ENCODE results near the gene RTN1.

The RTN1 gene

DNA sequence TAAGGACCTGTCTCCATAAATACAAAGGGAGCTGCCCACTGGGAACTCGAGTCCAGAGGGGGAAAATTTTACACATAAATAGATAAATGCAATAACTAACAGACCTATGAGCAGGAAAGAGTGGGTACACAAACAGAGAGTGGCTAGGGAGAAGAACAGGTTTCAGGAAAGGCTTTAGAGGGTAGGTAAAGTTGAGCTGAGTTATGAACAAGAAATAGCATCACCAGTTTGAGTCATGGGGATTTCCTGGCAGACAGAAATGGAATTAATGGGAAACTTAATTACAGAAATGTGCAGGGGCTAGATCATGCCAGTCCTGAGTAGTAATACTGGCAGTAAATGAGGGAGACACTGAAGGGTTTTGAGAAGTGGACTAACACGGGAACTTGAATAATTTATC is 236.0 kb downstream of the RTN1 start:
- Histone ChIP-seq H3K36me3 (ENCODE audit: control insufficient read depth, insufficient read depth, low read length) (no peaks in the 10 kb centered on the region), H3K9ac (ENCODE audit: low read length) (no peak overlapping the region), H3K4me1 (ENCODE audit: control insufficient read depth, insufficient read depth, low read length) (no peaks in the 10 kb centered on the region), H3K27me3 (ENCODE audit: control insufficient read depth, insufficient read depth, low read length) (peaks cover 13% of the 10 kb centered on the region), H3K4me3 (ENCODE audit: low read length) (no peak overlapping the region), H3K9me3 (ENCODE audit: control insufficient read depth, low read length) (no peaks in the 10 kb centered on the region)

- Histone ChIP-seq H3K36me3 (ENCODE audit: control insufficient read depth, insufficient read depth, low read length) (no peaks in the 10 kb centered on the region), H3K9me3 (ENCODE audit: control insufficient read depth, low read length) (no peaks in the 10 kb centered on the region), H3K27me3 (ENCODE audit: control insufficient read depth, insufficient read depth, low read length) (peaks cover 19% of the 10 kb centered on the region), H3K4me3 (ENCODE audit: low read length) (no peak overlapping the region), H3K9ac (ENCODE audit: low read length) (no peak overlapping the region), H3K4me1 (ENCODE audit: control insufficient read depth, insufficient read depth, low read length) (no peaks in the 10 kb centered on the region)
These were observed 237.1 kb downstream of the RTN1 start for GRCh38 chr14:59633486-59633885.

DNA sequence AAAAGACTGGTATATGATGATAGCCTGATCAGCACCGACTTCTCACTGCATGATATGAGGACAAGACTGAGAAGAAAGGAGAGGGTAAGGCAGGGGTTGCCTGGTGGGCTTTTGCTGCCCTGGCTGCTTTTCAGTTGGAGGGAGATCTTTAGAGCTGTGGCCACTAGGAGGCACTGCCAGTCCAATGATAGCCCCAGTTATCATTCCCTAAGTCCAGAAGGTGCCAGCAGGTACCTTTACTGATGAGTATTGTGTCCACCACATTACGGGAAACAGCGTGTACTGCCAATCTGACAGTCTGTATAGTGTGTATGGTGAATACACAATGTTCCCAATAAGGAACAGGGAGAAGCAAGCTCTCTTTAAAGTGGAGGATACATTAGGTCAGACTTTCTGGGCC is 238.2 kb downstream of the RTN1 start:
- Histone ChIP-seq H3K9ac (ENCODE audit: low read length) (no peak overlapping the region), H3K4me3 (ENCODE audit: low read length) (no peak overlapping the region), H3K4me1 (ENCODE audit: control insufficient read depth, insufficient read depth, low read length) (no peaks in the 10 kb centered on the region), H3K9me3 (ENCODE audit: control insufficient read depth, low read length) (no peaks in the 10 kb centered on the region), H3K36me3 (ENCODE audit: control insufficient read depth, insufficient read depth, low read length) (no peaks in the 10 kb centered on the region), H3K27me3 (ENCODE audit: control insufficient read depth, insufficient read depth, low read length) (peaks cover 19% of the 10 kb centered on the region)

- Histone ChIP-seq H3K4me1 (ENCODE audit: control insufficient read depth, insufficient read depth, low read length) (no peaks in the 10 kb centered on the region), H3K27me3 (ENCODE audit: control insufficient read depth, insufficient read depth, low read length) (peaks cover 19% of the 10 kb centered on the region), H3K9me3 (ENCODE audit: control insufficient read depth, low read length) (no peaks in the 10 kb centered on the region), H3K9ac (ENCODE audit: low read length) (no peak overlapping the region), H3K4me3 (ENCODE audit: low read length) (no peak overlapping the region), H3K36me3 (ENCODE audit: control insufficient read depth, insufficient read depth, low read length) (no peaks in the 10 kb centered on the region)
These were observed 239.3 kb downstream of the RTN1 start for GRCh38 chr14:59631237-59631636.

GRCh38 chr14:59630288-59630963 is 240.2 kb downstream of the RTN1 start:
- Histone ChIP-seq H3K4me1 (ENCODE audit: control insufficient read depth, insufficient read depth, low read length) (no peaks in the 10 kb centered on the region), H3K27me3 (ENCODE audit: control insufficient read depth, insufficient read depth, low read length) (peaks cover 19% of the 10 kb centered on the region), H3K36me3 (ENCODE audit: control insufficient read depth, insufficient read depth, low read length) (no peaks in the 10 kb centered on the region), H3K9me3 (ENCODE audit: control insufficient read depth, low read length) (no peaks in the 10 kb centered on the region), H3K4me3 (ENCODE audit: low read length) (no peak overlapping the region), H3K9ac (ENCODE audit: low read length) (no peak overlapping the region)

GRCh38 chr14:59629444-59630287 is 240.9 kb downstream of the RTN1 start:
- Histone ChIP-seq H3K9ac (ENCODE audit: low read length) (no peak overlapping the region), H3K27me3 (ENCODE audit: control insufficient read depth, insufficient read depth, low read length) (peaks cover 19% of the 10 kb centered on the region), H3K9me3 (ENCODE audit: control insufficient read depth, low read length) (no peaks in the 10 kb centered on the region), H3K36me3 (ENCODE audit: control insufficient read depth, insufficient read depth, low read length) (no peaks in the 10 kb centered on the region), H3K4me3 (ENCODE audit: low read length) (no peak overlapping the region), H3K4me1 (ENCODE audit: control insufficient read depth, insufficient read depth, low read length) (no peaks in the 10 kb centered on the region)

GRCh38 chr14:59627011-59627520 is 243.5 kb downstream of the RTN1 start:
- Histone ChIP-seq H3K9me3 (ENCODE audit: control insufficient read depth, low read length) (no peaks in the 10 kb centered on the region), H3K36me3 (ENCODE audit: control insufficient read depth, insufficient read depth, low read length) (no peaks in the 10 kb centered on the region), H3K9ac (ENCODE audit: low read length) (no peak overlapping the region), H3K4me1 (ENCODE audit: control insufficient read depth, insufficient read depth, low read length) (no peaks in the 10 kb centered on the region), H3K4me3 (ENCODE audit: low read length) (no peak overlapping the region), H3K27me3 (ENCODE audit: control insufficient read depth, insufficient read depth, low read length) (peaks cover 19% of the 10 kb centered on the region)

GRCh38 chr14:59622631-59623030 is 247.9 kb downstream of the RTN1 start:
- no peak overlapping the region for H3K4me3 ChIP-seq (ENCODE audit: low read length)
- no peaks in the 10 kb centered on the region for H3K9me3 ChIP-seq (ENCODE audit: control insufficient read depth, low read length)
- H3K4me1 ChIP-seq (ENCODE audit: control insufficient read depth, insufficient read depth, low read length), result no peaks in the 10 kb centered on the region
- no peak overlapping the region for H3K9ac ChIP-seq (ENCODE audit: low read length)
- no peaks in the 10 kb centered on the region for H3K36me3 ChIP-seq (ENCODE audit: control insufficient read depth, insufficient read depth, low read length)
- H3K27me3 ChIP-seq (ENCODE audit: control insufficient read depth, insufficient read depth, low read length), result no peaks in the 10 kb centered on the region

- H3K36me3 ChIP-seq (ENCODE audit: control insufficient read depth, insufficient read depth, low read length), result no peaks in the 10 kb centered on the region
- no peaks in the 10 kb centered on the region for H3K27me3 ChIP-seq (ENCODE audit: control insufficient read depth, insufficient read depth, low read length)
- no peaks in the 10 kb centered on the region for H3K4me1 ChIP-seq (ENCODE audit: control insufficient read depth, insufficient read depth, low read length)
- H3K9ac ChIP-seq (ENCODE audit: low read length), result no peak overlapping the region
- no peaks in the 10 kb centered on the region for H3K9me3 ChIP-seq (ENCODE audit: control insufficient read depth, low read length)
- no peak overlapping the region for H3K4me3 ChIP-seq (ENCODE audit: low read length)
These were observed 251.5 kb downstream of the RTN1 start for GRCh38 chr14:59619061-59619460.

DNA sequence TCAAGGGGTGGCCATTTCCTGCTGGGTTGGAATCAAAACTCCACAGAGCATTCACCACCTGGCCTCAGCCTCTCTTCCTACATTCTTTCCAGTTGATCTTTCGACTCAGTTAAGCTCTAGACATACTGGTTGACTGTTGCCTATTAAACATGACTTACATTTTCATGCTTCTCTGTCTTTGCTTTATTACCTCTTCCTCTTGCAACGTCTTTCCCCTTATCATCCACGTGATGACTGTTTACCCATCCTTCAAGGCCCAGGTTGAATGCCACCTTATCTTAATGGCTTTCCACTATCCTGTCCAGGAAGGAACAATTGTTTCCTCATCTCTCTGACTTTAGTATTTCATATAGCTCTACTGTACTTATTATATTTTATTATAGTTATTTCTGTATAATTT is 269.5 kb downstream of the RTN1 start:
- Histone ChIP-seq H3K4me3 (ENCODE audit: low read length) (no peak overlapping the region), H3K9me3 (ENCODE audit: control insufficient read depth, low read length) (no peaks in the 10 kb centered on the region), H3K36me3 (ENCODE audit: control insufficient read depth, insufficient read depth, low read length) (no peaks in the 10 kb centered on the region), H3K4me1 (ENCODE audit: control insufficient read depth, insufficient read depth, low read length) (no peaks in the 10 kb centered on the region), H3K9ac (ENCODE audit: low read length) (no peak overlapping the region), H3K27me3 (ENCODE audit: control insufficient read depth, insufficient read depth, low read length) (no peaks in the 10 kb centered on the region)

DNA sequence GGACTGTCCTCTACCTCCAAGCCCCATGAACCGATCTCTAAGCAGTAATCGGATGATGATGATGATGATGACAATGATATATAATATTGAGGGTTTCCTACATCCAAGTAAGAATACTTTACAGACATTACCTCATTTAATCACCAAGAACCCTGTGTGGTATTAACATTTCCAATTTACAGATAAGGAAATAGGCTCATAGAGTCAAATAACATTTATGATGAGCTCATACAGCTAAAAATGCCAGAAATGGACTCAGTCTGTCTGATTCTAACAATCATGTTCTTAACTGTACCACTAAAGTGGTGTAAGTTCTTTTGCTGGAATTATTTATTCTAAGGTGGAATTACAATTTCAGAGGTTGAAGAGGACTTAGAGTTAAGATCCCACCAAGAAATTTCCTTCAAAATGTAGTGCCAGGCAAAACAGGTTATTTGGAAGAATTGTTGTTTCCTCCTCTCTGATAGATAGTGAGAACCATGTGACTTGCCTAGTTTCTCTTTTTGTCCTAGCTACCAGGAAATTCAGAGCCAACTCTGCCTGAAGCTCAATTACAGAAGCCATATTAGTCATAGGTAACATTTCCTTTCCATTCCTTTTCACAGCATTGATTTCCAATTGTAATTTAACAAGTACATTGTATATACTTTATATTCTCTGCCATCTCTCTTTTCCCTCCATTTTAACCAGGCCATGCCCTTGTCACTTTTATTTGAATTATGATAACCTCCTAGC is 270.2 kb downstream of the RTN1 start:
- Histone ChIP-seq H3K4me3 (ENCODE audit: low read length) (no peak overlapping the region), H3K9ac (ENCODE audit: low read length) (no peak overlapping the region), H3K36me3 (ENCODE audit: control insufficient read depth, insufficient read depth, low read length) (no peaks in the 10 kb centered on the region), H3K4me1 (ENCODE audit: control insufficient read depth, insufficient read depth, low read length) (no peaks in the 10 kb centered on the region), H3K9me3 (ENCODE audit: control insufficient read depth, low read length) (no peaks in the 10 kb centered on the region), H3K27me3 (ENCODE audit: control insufficient read depth, insufficient read depth, low read length) (no peaks in the 10 kb centered on the region)

DNA sequence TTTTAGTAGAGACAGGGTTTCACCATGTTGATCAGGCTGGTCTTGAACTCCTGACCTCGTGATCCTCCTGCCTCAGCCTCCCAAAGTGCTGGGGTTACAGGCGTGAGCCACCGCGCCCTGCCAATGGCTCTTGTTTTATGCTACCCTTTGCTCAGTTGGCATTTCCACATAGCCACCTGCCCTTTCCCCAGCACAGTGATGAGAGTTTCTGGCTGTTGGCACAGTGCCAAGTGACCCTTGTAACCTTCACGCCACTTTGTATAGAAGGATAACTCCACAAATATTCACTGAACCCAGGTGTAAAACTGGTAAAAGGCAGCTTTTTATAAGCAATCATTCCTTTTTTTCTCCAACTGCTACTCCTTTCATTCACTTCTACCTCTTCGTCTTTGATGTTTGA is 275.5 kb downstream of the RTN1 start:
- H3K9ac ChIP-seq (ENCODE audit: low read length), result no peak overlapping the region
- H3K27me3 ChIP-seq (ENCODE audit: control insufficient read depth, insufficient read depth, low read length), result no peaks in the 10 kb centered on the region
- H3K4me1 ChIP-seq (ENCODE audit: control insufficient read depth, insufficient read depth, low read length), result no peaks in the 10 kb centered on the region
- H3K4me3 ChIP-seq (ENCODE audit: low read length), result no peak overlapping the region
- H3K36me3 ChIP-seq (ENCODE audit: control insufficient read depth, insufficient read depth, low read length), result no peaks in the 10 kb centered on the region
- H3K9me3 ChIP-seq (ENCODE audit: control insufficient read depth, low read length), result no peaks in the 10 kb centered on the region

All from mucosa of stomach (tissue), 1 donor.